Activated naive CD8-positive, alpha-beta T cell treated with anti-CD3 and anti-CD28 coated beads, Interleukin-2, amount 10 ng/mL, durations not matched to agents 7 days and 5 days (primary cell): ENCODE measurements around the gene SOX10. TPM values are rescaled to one million over a fixed set of nuclear protein-coding genes. Genes with fewer than 3 reads are reported as not detected.

ENCODE experiments used
- ATAC-seq: fragments of 150-1000 bp; cut with Tn5 transposase; one replicate; pipeline ENCODE4 v1.10.0; 2021; ENCODE audit warnings: low read depth, moderate library complexity
- POLR2A ChIA-PET: fragments of 350-600 bp; sonication (Branson Sonifier 250); formaldehyde crosslinking; loops from one replicate; lab custom pipeline; 2021; ENCODE audit warnings: antibody characterized with exemption; lab: Charles Lee
- DNase-seq: peaks from one replicate; pipeline ENCODE4 v3.0.0; 2021
- H3K27ac Mint-ChIP-seq: one replicate; pipeline ENCODE4 v1.8.0; 2022; ENCODE audit warnings: mild to moderate bottlenecking, mixed read lengths
- H3K27me3 Mint-ChIP-seq: one replicate; pipeline ENCODE4 v1.8.0; 2022; ENCODE audit warnings: mild to moderate bottlenecking, moderate library complexity, mixed read lengths
- H3K36me3 Mint-ChIP-seq: one replicate; pipeline ENCODE4 v1.8.0; 2021; ENCODE audit warnings: mild to moderate bottlenecking, mixed read lengths
- H3K4me1 Mint-ChIP-seq: one replicate; pipeline ENCODE4 v1.8.0; 2021; ENCODE audit warnings: mixed read lengths
- H3K4me3 Mint-ChIP-seq: one replicate; pipeline ENCODE4 v1.8.0; 2022; ENCODE audit warnings: mild to moderate bottlenecking, moderate library complexity, mixed read lengths
- H3K9me3 Mint-ChIP-seq: one replicate; pipeline ENCODE4 v1.8.0; 2021; ENCODE audit warnings: mixed read lengths
- total RNA-seq, 2 experiments: library from RNA; stranded (reverse); gene quantifications; one replicate each; pipeline ENCODE4 v1.2.3, GENCODE V29; 2021

SOX10 gene
- total RNA-seq, 2 experiments from 2014 or later: not detected

- H3K27ac Mint-ChIP-seq: no peak overlapping the region
- H3K27me3 Mint-ChIP-seq: no peaks in the 10 kb centered on the region
- H3K36me3 Mint-ChIP-seq: peaks cover 2% of the 10 kb centered on the region
- no peak overlapping the region for H3K4me3 Mint-ChIP-seq
- POLR2A ChIA-PET: interaction anchor here (0.6 to 1.6 kb wide), 2 partner anchors 27 to 667 kb away, joined by 3 to 5 read pairs; partner anchors contain the start of gene MICALL1
- no peaks in the 10 kb centered on the region for H3K9me3 Mint-ChIP-seq
- DNase-seq (no peak), ATAC-seq (no peak)
- H3K4me1 Mint-ChIP-seq: peaks cover 6% of the 10 kb centered on the region
These were observed 51.4 kb downstream of the SOX10 start for GRCh38 chr22:37932821-37933578.

GRCh38 chr22:37932401-37932800 lies 52.0 kb downstream of the SOX10 start:
- H3K4me3 Mint-ChIP-seq: no peak overlapping the region
- H3K36me3 Mint-ChIP-seq: peaks cover 2% of the 10 kb centered on the region
- ATAC-seq (no peak), DNase-seq (no peak)
- peaks cover 6% of the 10 kb centered on the region for H3K4me1 Mint-ChIP-seq
- no peaks in the 10 kb centered on the region for H3K9me3 Mint-ChIP-seq
- H3K27ac Mint-ChIP-seq: no peak overlapping the region
- no peaks in the 10 kb centered on the region for H3K27me3 Mint-ChIP-seq
- POLR2A ChIA-PET: interaction anchor here (1.1 to 1.6 kb wide), 2 partner anchors 26 to 36 kb away, joined by 3 to 5 read pairs; partner anchors contain the start of gene MICALL1

- H3K27ac Mint-ChIP-seq: no peak overlapping the region
These were observed 52.4 kb downstream of the SOX10 start for GRCh38 chr22:37931893-37932389.

GRCh38 chr22:37930952-37931440 lies 53.4 kb downstream of the SOX10 start:
- POLR2A ChIA-PET: interaction anchor here (0.9 kb wide), 1 partner anchor 25 kb away, joined by 5 read pairs; the partner anchor contains the start of gene MICALL1
- H3K36me3 Mint-ChIP-seq: peaks cover 2% of the 10 kb centered on the region
- no peaks in the 10 kb centered on the region for H3K9me3 Mint-ChIP-seq
- no peaks in the 10 kb centered on the region for H3K27me3 Mint-ChIP-seq
- no peak for ATAC-seq
- H3K4me3 Mint-ChIP-seq: no peak overlapping the region
- H3K4me1 Mint-ChIP-seq: peaks cover 6% of the 10 kb centered on the region
- H3K27ac Mint-ChIP-seq: no peak overlapping the region
- DNase-seq: no peak

More at GRCh38 chr22:37931893-37932389, 52.4 kb downstream of the SOX10 start:
- Mint-ChIP-seq H3K27me3 (no peaks in the 10 kb centered on the region), H3K4me3 (no peak overlapping the region), H3K36me3 (peaks cover 2% of the 10 kb centered on the region), H3K9me3 (no peaks in the 10 kb centered on the region), H3K4me1 (peaks cover 6% of the 10 kb centered on the region)
- POLR2A ChIA-PET: interaction anchor here (0.6 to 1.6 kb wide), 3 partner anchors 26 to 56 kb away, joined by 3 to 7 read pairs (median 5); partner anchors contain the start of gene MICALL1
- no peak for ATAC-seq
- DNase-seq: no peak

GRCh38 chr22:37930270-37930951 lies 53.9 kb downstream of the SOX10 start:
- H3K27ac Mint-ChIP-seq: no peak overlapping the region
- H3K36me3 Mint-ChIP-seq: peaks cover 2% of the 10 kb centered on the region
- no peaks in the 10 kb centered on the region for H3K9me3 Mint-ChIP-seq
- DNase-seq: no peak
- no peak overlapping the region for H3K4me3 Mint-ChIP-seq
- ATAC-seq: peak; percentile 25
- H3K27me3 Mint-ChIP-seq: no peaks in the 10 kb centered on the region
- POLR2A ChIA-PET: interaction anchor here (0.8 to 0.9 kb wide), 2 partner anchors 25 to 67 kb away, joined by 3 to 5 read pairs; partner anchors contain the start of gene MICALL1
- peaks cover 6% of the 10 kb centered on the region for H3K4me1 Mint-ChIP-seq

GRCh38 chr22:37929390-37929789 lies 55.0 kb downstream of the SOX10 start:
- Mint-ChIP-seq H3K27ac (no peak overlapping the region), H3K4me3 (no peak overlapping the region), H3K4me1 (peaks cover 6% of the 10 kb centered on the region), H3K27me3 (no peaks in the 10 kb centered on the region), H3K9me3 (no peaks in the 10 kb centered on the region), H3K36me3 (peaks cover 2% of the 10 kb centered on the region)
- POLR2A ChIA-PET: interaction anchor here (0.8 kb wide), 1 partner anchor 66 kb away, joined by 3 read pairs; no protein-coding TSS in a partner anchor
- DNase-seq (no peak), ATAC-seq (no peak)

GRCh38 chr22:37927637-37927936 lies 56.8 kb downstream of the SOX10 start:
- Mint-ChIP-seq H3K27ac (no peak overlapping the region), H3K4me3 (no peak overlapping the region), H3K27me3 (no peaks in the 10 kb centered on the region), H3K4me1 (no peaks in the 10 kb centered on the region), H3K36me3 (peaks cover 2% of the 10 kb centered on the region), H3K9me3 (no peaks in the 10 kb centered on the region)
- ATAC-seq: no peak
- DNase-seq: no peak
- POLR2A ChIA-PET: interaction anchor here (0.5 to 1.2 kb wide), 3 partner anchors 12 to 22 kb away, joined by 3 read pairs; partner anchors contain the start of gene MICALL1

GRCh38 chr22:37926771-37927636 lies 57.4 kb downstream of the SOX10 start:
- Mint-ChIP-seq H3K9me3 (no peaks in the 10 kb centered on the region), H3K27me3 (no peaks in the 10 kb centered on the region), H3K27ac (no peak overlapping the region), H3K36me3 (peaks cover 2% of the 10 kb centered on the region), H3K4me1 (no peaks in the 10 kb centered on the region), H3K4me3 (no peak overlapping the region)
- DNase-seq: no peak
- no peak for ATAC-seq
- POLR2A ChIA-PET: interaction anchor here (0.5 to 1.2 kb wide), 3 partner anchors 12 to 21 kb away, joined by 3 read pairs; partner anchors contain the start of gene MICALL1

- ATAC-seq: no peak
- no peaks in the 10 kb centered on the region for H3K9me3 Mint-ChIP-seq
These were observed 58.0 kb downstream of the SOX10 start for GRCh38 chr22:37926358-37926757.

GRCh38 chr22:37925767-37926166 lies 58.6 kb downstream of the SOX10 start:
- H3K4me3 Mint-ChIP-seq: no peak overlapping the region
- no peaks in the 10 kb centered on the region for H3K27me3 Mint-ChIP-seq
- no peak overlapping the region for H3K27ac Mint-ChIP-seq
- no peaks in the 10 kb centered on the region for H3K9me3 Mint-ChIP-seq
- H3K36me3 Mint-ChIP-seq: peaks cover 2% of the 10 kb centered on the region
- ATAC-seq (no peak), DNase-seq (no peak)
- H3K4me1 Mint-ChIP-seq: no peaks in the 10 kb centered on the region
- POLR2A ChIA-PET: interaction anchor here (1.5 kb wide), 1 partner anchor 30 kb away, joined by 6 read pairs; no protein-coding TSS in a partner anchor

More at GRCh38 chr22:37926358-37926757, 58.0 kb downstream of the SOX10 start:
- Mint-ChIP-seq H3K4me1 (no peaks in the 10 kb centered on the region), H3K27ac (no peak overlapping the region), H3K27me3 (no peaks in the 10 kb centered on the region), H3K36me3 (peaks cover 2% of the 10 kb centered on the region), H3K4me3 (no peak overlapping the region)
- DNase-seq: no peak
- POLR2A ChIA-PET: interaction anchor here (1.5 kb wide), 1 partner anchor 30 kb away, joined by 6 read pairs; no protein-coding TSS in a partner anchor

GRCh38 chr22:37925330-37925729 lies 59.0 kb downstream of the SOX10 start:
- no peaks in the 10 kb centered on the region for H3K27me3 Mint-ChIP-seq
- H3K9me3 Mint-ChIP-seq: no peaks in the 10 kb centered on the region
- peaks cover under 1% of the 10 kb centered on the region for H3K4me1 Mint-ChIP-seq
- DNase-seq (no peak), ATAC-seq (no peak)
- H3K4me3 Mint-ChIP-seq: no peak overlapping the region
- POLR2A ChIA-PET: interaction anchor here (1.5 kb wide), 1 partner anchor 29 kb away, joined by 6 read pairs; no protein-coding TSS in a partner anchor
- no peak overlapping the region for H3K27ac Mint-ChIP-seq
- H3K36me3 Mint-ChIP-seq: peaks cover 2% of the 10 kb centered on the region

GRCh38 chr22:37924386-37925065 lies 59.8 kb downstream of the SOX10 start:
- no peaks in the 10 kb centered on the region for H3K27me3 Mint-ChIP-seq
- DNase-seq (no peak), ATAC-seq (no peak)
- H3K4me3 Mint-ChIP-seq: no peak overlapping the region
- H3K36me3 Mint-ChIP-seq: peaks cover 6% of the 10 kb centered on the region
- no peak overlapping the region for H3K27ac Mint-ChIP-seq
- peaks cover 5% of the 10 kb centered on the region for H3K4me1 Mint-ChIP-seq
- H3K9me3 Mint-ChIP-seq: no peaks in the 10 kb centered on the region
- POLR2A ChIA-PET: interaction anchor here (1.3 kb wide), 1 partner anchor 19 kb away, joined by 4 read pairs; the partner anchor contains the start of gene MICALL1
